NCI-H2107 (cell line): ENCODE data around the gene TAL1.

Experiments
- DNase-seq: peaks from one replicate; lab custom pipeline; 2025; lab: John Stamatoyannopoulos, UW

TAL1 gene

GRCh38 chr1:47229031-47229885 is 2.8 kb downstream of the TAL1 start:
- no peak for DNase-seq

- DNase-seq, result no peak
Measured at GRCh38 chr1:47228644-47229030, 3.4 kb downstream of the TAL1 start.

DNA sequence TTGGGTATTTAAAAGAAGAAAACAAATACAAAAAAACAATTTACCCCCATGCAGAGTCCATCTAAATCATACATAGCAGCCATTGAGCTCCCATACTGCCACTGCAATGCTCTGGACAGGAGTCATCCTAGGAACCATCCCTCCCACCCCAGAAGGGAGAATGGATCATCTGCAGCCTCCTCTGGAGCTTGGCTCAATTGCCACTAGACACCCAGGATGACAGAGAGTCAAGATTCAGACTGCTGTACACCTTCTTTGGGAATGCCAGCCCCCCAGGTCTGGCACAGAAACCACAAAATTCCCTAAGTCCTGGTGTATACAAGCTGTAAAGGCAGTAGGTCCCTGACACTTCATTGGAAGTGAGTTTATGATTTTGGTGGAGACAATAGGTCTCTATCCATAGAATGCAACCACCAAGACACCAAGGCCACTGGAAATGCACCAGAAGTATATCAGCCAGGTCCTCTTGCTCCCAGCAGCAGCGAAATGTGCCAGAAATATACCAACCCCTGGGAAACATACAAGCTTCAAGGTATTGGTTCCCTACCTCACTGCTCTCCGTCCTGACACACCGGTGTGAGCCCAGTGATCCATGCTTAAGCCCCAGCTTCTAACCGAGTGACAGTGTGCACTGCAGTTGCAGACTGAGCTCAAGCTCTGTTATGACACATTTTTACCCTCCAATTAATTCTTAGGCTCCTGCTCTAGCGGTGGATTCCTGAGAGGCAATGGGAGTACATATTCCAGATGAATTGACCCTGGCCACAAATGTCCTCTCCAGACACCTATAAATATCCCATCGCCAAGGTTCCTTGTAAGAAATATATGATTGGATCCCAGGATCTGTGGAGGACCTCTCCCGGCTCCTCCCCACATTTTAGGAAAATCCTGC is 4.4 kb downstream of the TAL1 start:
- DNase-seq, result no peak

GRCh38 chr1:47226839-47227215 is 5.2 kb downstream of the TAL1 start:
- no peak for DNase-seq

GRCh38 chr1:47226121-47226838 is 5.7 kb downstream of the TAL1 start:
- DNase-seq, result no peak

- no peak for DNase-seq
Measured at GRCh38 chr1:47225430-47226100, 6.5 kb downstream of the TAL1 start.

- DNase-seq, result no peak
Measured at GRCh38 chr1:47224676-47225399, 7.2 kb downstream of the TAL1 start.

- DNase-seq, result no peak
Measured at GRCh38 chr1:47223921-47224675, 7.9 kb downstream of the TAL1 start.

- DNase-seq, result no peak
Measured at GRCh38 chr1:47223174-47223920, 8.7 kb downstream of the TAL1 start.

DNA sequence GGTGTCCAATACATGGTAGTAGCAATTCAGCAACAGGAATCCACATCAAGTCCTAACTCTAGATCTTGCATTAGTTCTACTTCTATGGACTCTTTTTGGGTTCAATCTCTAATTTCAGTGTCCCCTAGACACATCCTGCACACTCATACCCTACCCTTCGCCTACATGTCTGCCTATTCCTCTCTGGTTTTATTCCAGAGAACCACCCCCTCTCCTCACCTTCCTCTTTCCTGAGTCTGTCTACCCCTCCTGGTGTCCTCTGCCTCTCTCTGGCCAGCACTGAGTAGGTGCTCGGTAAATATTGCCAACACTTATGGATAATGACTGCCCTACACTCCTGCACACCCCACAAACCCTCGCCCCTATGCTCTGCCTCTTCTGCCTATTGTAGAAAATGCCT is 9.5 kb downstream of the TAL1 start:
- DNase-seq, result no peak

DNA sequence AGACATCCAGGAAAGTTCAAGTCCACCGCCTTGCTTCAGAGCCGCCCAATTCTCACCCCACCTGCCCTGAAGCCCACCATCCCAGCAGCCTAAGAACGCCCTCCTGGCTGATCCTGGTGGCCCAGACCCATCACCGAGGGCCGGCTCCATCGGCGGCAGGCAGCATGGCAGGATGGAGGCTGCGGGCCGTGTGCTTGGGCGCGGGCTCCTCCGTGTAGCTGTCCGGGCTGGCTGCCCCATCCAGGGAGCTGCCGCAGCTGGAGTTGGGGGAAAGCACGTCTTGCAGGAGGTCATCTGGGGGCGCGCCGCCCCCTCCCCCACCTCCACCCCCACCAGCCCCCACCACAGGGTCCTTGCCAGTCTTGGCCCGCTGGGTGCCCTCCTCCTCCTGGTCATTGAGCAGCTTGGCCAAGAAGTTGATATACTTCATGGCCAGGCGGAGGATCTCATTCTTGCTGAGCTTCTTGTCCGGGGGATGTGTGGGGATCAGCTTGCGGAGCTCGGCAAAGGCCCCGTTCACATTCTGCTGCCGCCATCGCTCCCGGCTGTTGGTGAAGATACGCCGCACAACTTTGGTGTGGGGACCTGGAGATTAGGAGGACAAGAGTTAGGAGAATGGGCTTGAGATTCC is 12.3 kb downstream of the TAL1 start:
- DNase-seq, result no peak

GRCh38 chr1:47219001-47219400 is 13.0 kb downstream of the TAL1 start:
- no peak for DNase-seq

GRCh38 chr1:47216278-47217059 is 15.6 kb downstream of the TAL1 start:
- DNase-seq, result no peak

DNA sequence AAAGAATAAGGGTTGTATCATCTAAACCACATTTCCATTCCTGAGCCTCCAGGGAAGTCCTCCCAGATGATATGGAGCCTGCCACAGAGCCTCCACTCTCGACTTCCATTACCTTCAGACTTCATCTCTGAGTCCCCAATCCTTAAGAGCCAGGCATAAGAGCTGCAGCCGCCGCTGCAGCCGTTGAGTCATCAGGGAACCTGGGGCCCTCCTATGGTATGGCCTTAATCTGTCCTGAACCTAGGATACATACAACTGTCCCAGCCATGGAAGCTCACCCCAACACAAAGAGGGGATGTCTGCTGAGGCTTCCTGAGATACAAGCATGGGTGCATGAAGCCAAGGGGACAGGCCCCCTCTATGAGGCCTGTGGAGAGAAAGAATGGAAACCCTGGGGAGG is 16.3 kb downstream of the TAL1 start:
- DNase-seq, result no peak

GRCh38 chr1:47214549-47214948 is 17.5 kb downstream of the TAL1 start:
- DNase-seq, result no peak

GRCh38 chr1:47213230-47213963 is 18.6 kb downstream of the TAL1 start:
- no peak for DNase-seq

- no peak for DNase-seq
Measured at GRCh38 chr1:47212636-47213229, 19.3 kb downstream of the TAL1 start.
